OCI-LY1 (cell line): Measurements from ENCODE around the gene KRTAP16-1.
"Not testable (repeated sequence)": the region's sequence is repeated elsewhere in the genome, so short reads cannot be mapped to it uniquely, and the experiment has no call there.

Source experiments
- H2AFZ ChIP-seq: fragments of 200-600 bp; sonication (generic), shearing (Covaris generic); 2 replicates; pipeline ENCODE4 v1.6.0; 2014; ENCODE audit warnings: antibody characterized with exemption, mild to moderate bottlenecking, low read length
- H3F3A ChIP-seq: fragments of 200-600 bp; sonication (generic), shearing (Covaris generic); 2 replicates; pipeline ENCODE4 v1.6.0; 2014; ENCODE audit warnings: mild to moderate bottlenecking, antibody characterized with exemption, low read length, moderate library complexity; ENCODE audit not compliant: insufficient read depth
- H3K27ac ChIP-seq: fragments of 200-600 bp; sonication (generic); 2 replicates; pipeline ENCODE4 v1.5.1; 2014; ENCODE audit warnings: low read length, mixed run types, mild to moderate bottlenecking, low read depth; ENCODE audit not compliant: poor library complexity, severe bottlenecking
- H3K27me3 ChIP-seq: fragments of 200-600 bp; sonication (generic); 2 replicates; pipeline ENCODE4 v1.6.0; 2014; ENCODE audit warnings: antibody characterized with exemption, mild to moderate bottlenecking, low read length, moderate library complexity; ENCODE audit not compliant: insufficient read depth
- H3K36me3 ChIP-seq: fragments of 200-600 bp; sonication (generic); 2 replicates; pipeline ENCODE4 v1.6.1; 2014; ENCODE audit warnings: mild to moderate bottlenecking, antibody characterized with exemption, low read length, moderate library complexity, mixed read lengths; ENCODE audit not compliant: insufficient read depth
- H3K4me1 ChIP-seq: fragments of 200-600 bp; sonication (generic); 2 replicates; pipeline ENCODE4 v1.5.1; 2014; ENCODE audit warnings: mild to moderate bottlenecking, low read length, moderate library complexity; ENCODE audit not compliant: insufficient read depth, severe bottlenecking
- H3K4me2 ChIP-seq: fragments of 200-600 bp; sonication (generic), shearing (Covaris generic); 2 replicates; pipeline ENCODE4 v1.6.1; 2014; ENCODE audit warnings: low read length
- H3K4me3 ChIP-seq: fragments of 200-600 bp; sonication (generic); 2 replicates; pipeline ENCODE4 v1.5.1; 2014; ENCODE audit warnings: low read length, low read depth, mild to moderate bottlenecking, mixed read lengths; ENCODE audit not compliant: poor library complexity, severe bottlenecking
- H3K79me2 ChIP-seq: fragments of 200-600 bp; shearing (Covaris generic); 2 replicates; pipeline ENCODE4 v1.6.1; 2016; ENCODE audit warnings: mixed run types, low read length, mixed read lengths; ENCODE audit not compliant: insufficient read depth
- H3K9ac ChIP-seq: fragments of 200-600 bp; sonication (generic), shearing (Covaris generic); 2 replicates; pipeline ENCODE4 v1.6.1; 2014; ENCODE audit warnings: mild to moderate bottlenecking, low read length, mixed read lengths
- H3K9me2 ChIP-seq: fragments of 200-600 bp; sonication (generic), shearing (Covaris generic); 2 replicates; pipeline ENCODE4 v1.6.1; 2014; ENCODE audit warnings: low read depth, mild to moderate bottlenecking, low read length, mixed read lengths
- H3K9me3 ChIP-seq: fragments of 200-600 bp; shearing (Covaris generic); 2 replicates; pipeline ENCODE4 v1.6.1; 2014; ENCODE audit warnings: low read length, mixed read lengths
- H4K20me1 ChIP-seq: fragments of 200-600 bp; sonication (generic), shearing (Covaris generic); 2 replicates; pipeline ENCODE4 v1.6.0; 2016; ENCODE audit warnings: mild to moderate bottlenecking, low read length; ENCODE audit not compliant: insufficient read depth
- CTCF ChIP-seq: fragments of 200-600 bp; sonication (generic), shearing (Covaris generic); IDR thresholded peaks from 2 replicates; pipeline ENCODE4 v1.5.1; 2017; ENCODE audit warnings: mild to moderate bottlenecking, antibody characterized with exemption, low read length, moderate library complexity, mixed read lengths
- EZH2 ChIP-seq: fragments of 200-600 bp; sonication (generic), shearing (Covaris generic); IDR thresholded peaks from 2 replicates; pipeline ENCODE4 v1.8.0; 2017; ENCODE audit warnings: borderline replicate concordance, mixed run types, mild to moderate bottlenecking, antibody characterized with exemption, low read length, moderate library complexity, mixed read lengths

Gene KRTAP16-1

GRCh38 chr17:41284043-41284442 is 25.1 kb downstream of the KRTAP16-1 start:
- H3K4me1 ChIP-seq = no peaks in the 10 kb centered on the region
- TF ChIP-seq CTCF (no peak), EZH2 (no peak)
- no peaks in the 10 kb centered on the region for H4K20me1 ChIP-seq
- no peaks in the 10 kb centered on the region for H3K9me2 ChIP-seq
- H3K4me3 ChIP-seq = no peak overlapping the region
- H3K27me3 ChIP-seq = no peaks in the 10 kb centered on the region
- no peak overlapping the region for H3K9ac ChIP-seq
- H3F3A ChIP-seq = no peaks in the 10 kb centered on the region
- H3K27ac ChIP-seq = no peak overlapping the region
- H3K36me3 ChIP-seq = no peaks in the 10 kb centered on the region
- H3K4me2 ChIP-seq = no peak overlapping the region
- H3K9me3 ChIP-seq = no peaks in the 10 kb centered on the region
- H2AFZ ChIP-seq = no peak overlapping the region
- H3K79me2 ChIP-seq = no peaks in the 10 kb centered on the region

DNA sequence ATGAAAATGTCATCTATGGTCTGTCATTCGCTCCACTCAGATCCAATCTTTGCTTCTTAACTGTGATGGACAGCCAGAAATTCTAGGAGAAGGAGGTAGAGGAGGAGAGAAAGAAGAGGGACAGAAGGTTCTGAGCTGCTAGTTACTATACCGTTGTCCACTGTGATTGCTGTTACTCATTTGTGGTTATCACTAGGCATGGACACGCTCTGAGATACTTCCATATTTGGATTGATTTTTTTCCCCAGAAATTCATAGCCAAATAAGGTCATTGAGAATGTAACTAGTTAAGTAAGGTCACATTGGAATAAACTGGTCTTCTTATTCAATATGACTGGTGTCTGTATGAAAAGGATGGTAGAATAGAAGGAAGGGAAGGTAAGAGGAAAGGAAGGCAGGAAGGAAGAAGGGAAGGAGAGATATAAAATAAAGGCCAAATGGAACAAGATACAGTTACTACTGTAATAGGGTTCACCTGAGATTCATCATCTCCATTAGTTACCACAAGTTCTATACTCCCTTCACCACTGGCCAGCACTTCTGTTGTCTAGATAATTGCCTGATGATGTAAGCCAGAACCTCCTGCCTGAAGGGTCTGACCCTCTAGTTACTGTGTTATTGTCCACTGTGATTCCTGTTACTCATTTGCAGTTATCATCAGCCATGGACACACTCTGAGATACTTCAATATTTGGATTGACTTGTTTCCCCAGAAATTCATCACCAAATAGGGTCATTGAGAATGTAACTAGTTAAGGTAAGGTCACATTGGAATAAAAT is 30.7 kb downstream of the KRTAP16-1 start:
- H2AFZ ChIP-seq = no peak overlapping the region
- no peak overlapping the region for H3K9ac ChIP-seq
- no peak overlapping the region for H3K27ac ChIP-seq
- no peak overlapping the region for H3K4me3 ChIP-seq
- TF ChIP-seq EZH2 = no peak
- TF ChIP-seq CTCF = no peak
- H4K20me1 ChIP-seq = no peaks in the 10 kb centered on the region
- H3K79me2 ChIP-seq = no peaks in the 10 kb centered on the region
- H3K27me3 ChIP-seq = no peaks in the 10 kb centered on the region
- no peaks in the 10 kb centered on the region for H3K9me3 ChIP-seq
- no peak overlapping the region for H3K4me2 ChIP-seq
- no peaks in the 10 kb centered on the region for H3K4me1 ChIP-seq
- H3K36me3 ChIP-seq = no peaks in the 10 kb centered on the region
- H3K9me2 ChIP-seq = no peaks in the 10 kb centered on the region
- H3F3A ChIP-seq = no peaks in the 10 kb centered on the region

- H3K9me2 ChIP-seq, H3K4me3 ChIP-seq, H3K4me2 ChIP-seq, H3K9ac ChIP-seq, H4K20me1 ChIP-seq, H3K27ac ChIP-seq, H3F3A ChIP-seq, H3K27me3 ChIP-seq, H3K36me3 ChIP-seq, H3K4me1 ChIP-seq, H2AFZ ChIP-seq, H3K79me2 ChIP-seq, H3K9me3 ChIP-seq: not testable (repeated sequence)
Measured at GRCh38 chr17:41275648-41276190, 33.4 kb downstream of the KRTAP16-1 start, which contains the start of gene KRTAP9-7. Gene KRTAP9-7 (plus strand): TSS chr17:41275698. CDS start chr17:41275698, 0 bp downstream.

GRCh38 chr17:41271858-41272257 is 37.3 kb downstream of the KRTAP16-1 start:
- H4K20me1 ChIP-seq = no peaks in the 10 kb centered on the region
- H3K79me2 ChIP-seq = no peaks in the 10 kb centered on the region
- H3K27ac ChIP-seq = no peak overlapping the region
- no peak overlapping the region for H2AFZ ChIP-seq
- no peak overlapping the region for H3K4me3 ChIP-seq
- no peaks in the 10 kb centered on the region for H3K9me3 ChIP-seq
- no peaks in the 10 kb centered on the region for H3K9me2 ChIP-seq
- H3K4me1 ChIP-seq = no peaks in the 10 kb centered on the region
- H3K27me3 ChIP-seq = no peaks in the 10 kb centered on the region
- no peaks in the 10 kb centered on the region for H3F3A ChIP-seq
- no peak for TF ChIP-seq EZH2
- TF ChIP-seq CTCF = no peak
- H3K4me2 ChIP-seq = no peak overlapping the region
- H3K36me3 ChIP-seq = no peaks in the 10 kb centered on the region
- no peak overlapping the region for H3K9ac ChIP-seq

DNA sequence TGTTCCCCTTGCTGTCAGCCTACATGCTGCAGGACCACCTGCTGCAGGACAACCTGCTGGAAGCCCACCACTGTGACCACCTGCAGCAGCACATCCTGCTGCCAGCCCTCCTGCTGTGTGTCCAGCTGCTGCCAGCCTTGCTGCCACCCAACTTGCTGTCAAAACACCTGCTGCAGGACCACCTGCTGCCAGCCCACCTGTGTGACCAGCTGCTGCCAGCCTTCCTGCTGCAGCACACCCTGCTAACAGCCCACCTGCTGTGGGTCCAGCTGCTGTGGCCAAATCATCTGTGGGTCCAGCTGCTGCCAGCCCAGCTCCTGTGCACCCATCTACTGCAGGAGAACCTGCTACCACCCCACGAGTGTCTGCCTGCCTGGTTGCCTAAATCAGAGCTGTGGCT is 37.8 kb downstream of the KRTAP16-1 start:
- H4K20me1 ChIP-seq, H3K27me3 ChIP-seq, H3K4me2 ChIP-seq, H3K9ac ChIP-seq, H3K4me3 ChIP-seq, H3K79me2 ChIP-seq, H3K36me3 ChIP-seq, H3F3A ChIP-seq, H2AFZ ChIP-seq, H3K9me2 ChIP-seq, H3K27ac ChIP-seq, H3K4me1 ChIP-seq, H3K9me3 ChIP-seq: not testable (repeated sequence)
